Stimulated activated CD8-positive, alpha-beta memory T cell treated with anti-CD3 and anti-CD28 coated beads, Interleukin-2, amount 100 ng/mL, for 1 hour (primary cell): ENCODE results near the gene CPM.
"Not testable (repeated sequence)": the region's sequence is repeated elsewhere in the genome, so short reads cannot be mapped to it uniquely, and the experiment has no call there.

Experiments used
- DNase-seq, 2 donors: peaks; one replicate each; pipeline ENCODE4 v3.0.0-alpha.2; 2020; ENCODE audit warnings: low read depth in 2 of 2

Gene CPM

GRCh38 chr12:68878283-68878682, 54.7 kb downstream of the CPM start:
- no peak for DNase-seq

GRCh38 chr12:68877583-68877982, 55.4 kb downstream of the CPM start:
- DNase-seq, result no peak

GRCh38 chr12:68876461-68876860, 56.5 kb downstream of the CPM start:
- no peak for DNase-seq

DNA sequence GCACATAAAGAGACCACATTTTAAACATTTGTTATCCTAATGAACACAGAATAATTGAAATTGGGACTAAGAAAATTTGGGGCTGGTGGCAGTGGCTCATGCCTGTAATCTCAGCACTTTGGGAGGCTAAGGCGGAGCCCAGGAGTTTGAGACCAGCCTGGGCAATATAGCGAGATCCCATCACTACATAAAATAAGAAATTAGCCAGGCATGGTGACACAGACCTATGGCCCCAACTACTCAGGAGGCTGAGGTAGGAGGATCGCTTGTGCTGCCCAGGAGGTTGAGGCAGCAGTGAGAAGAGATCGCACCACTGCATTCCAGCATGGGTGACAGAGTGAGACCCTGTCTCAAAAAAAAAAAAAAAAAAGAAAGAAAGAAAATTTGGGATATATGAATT, 59.7 kb downstream of the CPM start:
- DNase-seq, result no peak

DNA sequence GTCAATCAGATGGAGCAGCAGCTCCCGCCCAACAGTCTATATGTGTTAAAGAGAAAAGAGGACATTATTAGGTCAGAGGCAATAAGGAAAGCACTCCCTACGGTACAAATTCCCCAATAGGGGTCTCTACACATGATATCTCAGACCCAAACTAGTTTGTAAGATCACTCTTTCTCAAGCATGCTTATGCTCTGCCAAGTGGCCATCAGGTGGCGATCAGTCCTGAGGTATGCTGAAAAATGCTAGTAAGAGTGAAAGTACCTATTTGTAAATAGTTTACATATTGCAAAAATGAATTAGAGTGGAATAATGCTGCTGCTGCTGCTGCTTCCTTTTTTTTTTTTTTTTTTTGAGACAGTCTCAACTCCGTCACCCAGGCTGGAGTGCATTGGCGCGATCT, 61.0 kb downstream of the CPM start:
- DNase-seq, result no peak

- DNase-seq, result no peak
Observed at GRCh38 chr12:68871396-68871795, 61.6 kb downstream of the CPM start.

DNA sequence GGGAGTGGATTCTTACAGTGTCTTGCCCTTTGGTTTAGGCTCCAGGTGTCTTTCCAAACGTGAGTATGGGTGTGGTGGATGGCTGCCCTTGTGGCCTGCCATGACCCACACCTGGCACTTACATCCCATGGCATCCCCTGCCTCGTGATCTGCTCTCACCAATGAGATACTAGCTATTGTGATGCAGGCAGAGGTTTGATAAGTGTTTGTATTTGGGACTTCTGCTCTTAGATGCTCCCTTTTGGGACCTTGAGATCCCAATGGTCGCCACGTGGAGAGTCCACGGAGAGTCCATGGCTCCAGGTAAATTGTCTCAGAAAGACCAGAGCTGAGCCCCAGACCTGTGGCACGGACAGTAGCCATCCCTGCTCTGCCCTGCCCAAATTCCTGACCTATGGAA, 62.5 kb downstream of the CPM start:
- no peak for DNase-seq

DNA sequence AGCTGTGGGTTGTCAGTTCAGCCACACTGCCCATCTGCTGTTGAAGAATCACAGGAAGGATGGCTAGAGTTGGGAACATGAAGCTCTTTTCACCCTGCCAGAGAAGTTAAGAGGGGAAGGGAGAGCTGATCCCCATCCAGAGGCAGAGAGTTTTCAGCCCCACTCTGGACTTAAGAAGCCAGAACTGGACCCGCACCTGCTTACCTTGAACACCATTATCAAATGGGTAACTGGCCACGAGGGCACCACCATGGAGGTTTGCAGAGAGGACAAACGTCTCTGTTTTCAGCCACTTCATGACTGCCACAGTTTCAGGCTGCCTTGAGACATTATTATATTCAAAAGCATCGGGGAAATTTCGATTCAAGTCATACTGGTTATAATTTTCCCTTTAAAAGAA, 63.0 kb downstream of the CPM start:
- no peak for DNase-seq

- DNase-seq, result no peak
Observed at GRCh38 chr12:68868043-68868790, 64.8 kb downstream of the CPM start.

DNA sequence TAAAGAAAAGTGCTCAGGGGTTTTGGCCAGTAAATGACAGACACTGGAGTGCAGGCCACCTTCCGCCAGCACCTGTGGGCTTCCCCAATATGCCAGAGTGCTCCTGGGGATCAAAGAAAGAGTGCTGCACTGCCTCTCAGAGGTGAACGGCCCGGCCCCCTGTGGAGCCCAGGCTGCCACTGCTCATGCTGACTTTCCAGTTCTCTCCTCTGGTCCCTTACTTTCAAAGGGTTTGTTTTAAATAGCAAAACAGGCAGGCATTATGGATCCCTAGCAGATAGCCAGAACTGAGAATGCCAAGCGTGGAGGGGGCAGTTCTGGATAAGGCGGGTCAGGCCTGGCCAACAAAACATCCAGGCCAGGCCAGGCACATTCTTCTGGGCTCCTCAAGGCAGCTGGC, 65.4 kb downstream of the CPM start:
- no peak for DNase-seq

DNA sequence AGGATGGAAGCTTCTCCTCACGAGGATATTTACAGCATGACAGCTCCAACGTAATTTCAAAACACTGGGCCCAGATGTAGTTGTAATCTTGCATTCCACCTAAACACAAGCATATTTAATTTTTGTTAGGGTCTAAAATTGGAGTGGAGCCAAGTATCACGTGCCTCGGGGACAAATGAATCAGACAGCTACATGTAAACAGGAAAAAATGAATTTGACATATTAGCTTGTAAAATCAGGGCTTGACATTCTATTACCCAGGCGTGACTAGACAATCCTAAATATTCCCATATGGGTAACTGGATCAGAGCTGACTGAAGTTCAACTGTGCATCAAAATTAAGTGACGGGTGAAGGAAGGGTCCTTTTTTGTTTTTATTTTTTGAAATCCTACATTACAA, 66.0 kb downstream of the CPM start:
- DNase-seq, result no peak

GRCh38 chr12:68865399-68866164, 67.4 kb downstream of the CPM start:
- DNase-seq, result no peak

DNA sequence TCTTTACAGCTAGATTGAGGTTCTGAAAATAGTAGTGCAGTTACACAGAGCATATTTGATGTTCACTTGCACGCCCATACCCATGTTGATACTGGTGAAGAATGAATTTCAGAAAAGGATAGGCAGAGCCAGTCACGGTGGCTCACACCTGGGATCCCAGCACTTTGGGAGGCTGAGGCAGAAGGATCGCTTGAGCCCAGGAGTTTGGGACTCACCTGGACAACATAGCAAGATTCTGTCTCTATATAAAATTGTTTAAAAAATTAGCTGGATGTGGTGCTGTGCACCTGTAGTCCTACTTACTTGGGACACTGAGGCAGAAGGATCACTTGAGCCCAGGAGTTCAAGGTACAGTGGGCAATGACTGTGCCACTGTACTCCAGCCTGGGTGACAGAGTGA, 68.4 kb downstream of the CPM start:
- no peak for DNase-seq

DNA sequence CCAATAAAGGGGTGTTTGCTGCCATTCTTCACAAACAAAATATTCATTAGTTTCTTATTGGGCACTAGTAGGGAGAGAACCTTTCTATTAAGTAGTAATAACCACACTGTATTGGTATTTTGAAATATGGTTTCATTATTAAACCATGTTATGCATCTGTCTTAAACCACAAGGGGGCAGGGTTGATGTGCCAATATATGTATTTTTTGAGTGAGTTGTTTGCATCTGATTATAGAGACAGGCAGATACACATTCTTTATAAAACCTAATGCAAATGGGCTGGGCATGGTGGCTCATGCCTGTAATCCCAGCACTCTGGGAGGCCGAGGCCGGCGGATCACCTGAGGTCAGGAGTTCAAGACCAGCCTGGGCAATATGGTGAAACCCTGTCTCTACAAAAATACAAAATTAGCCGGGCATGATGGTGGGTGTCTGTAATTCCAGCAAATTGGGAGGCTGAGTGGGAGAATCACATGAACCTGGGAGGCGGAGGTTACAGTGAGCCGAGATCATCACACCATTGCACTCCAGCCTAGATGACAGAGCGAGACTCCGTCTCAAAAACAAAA, 69.0 kb downstream of the CPM start:
- not testable (repeated sequence) for DNase-seq

DNA sequence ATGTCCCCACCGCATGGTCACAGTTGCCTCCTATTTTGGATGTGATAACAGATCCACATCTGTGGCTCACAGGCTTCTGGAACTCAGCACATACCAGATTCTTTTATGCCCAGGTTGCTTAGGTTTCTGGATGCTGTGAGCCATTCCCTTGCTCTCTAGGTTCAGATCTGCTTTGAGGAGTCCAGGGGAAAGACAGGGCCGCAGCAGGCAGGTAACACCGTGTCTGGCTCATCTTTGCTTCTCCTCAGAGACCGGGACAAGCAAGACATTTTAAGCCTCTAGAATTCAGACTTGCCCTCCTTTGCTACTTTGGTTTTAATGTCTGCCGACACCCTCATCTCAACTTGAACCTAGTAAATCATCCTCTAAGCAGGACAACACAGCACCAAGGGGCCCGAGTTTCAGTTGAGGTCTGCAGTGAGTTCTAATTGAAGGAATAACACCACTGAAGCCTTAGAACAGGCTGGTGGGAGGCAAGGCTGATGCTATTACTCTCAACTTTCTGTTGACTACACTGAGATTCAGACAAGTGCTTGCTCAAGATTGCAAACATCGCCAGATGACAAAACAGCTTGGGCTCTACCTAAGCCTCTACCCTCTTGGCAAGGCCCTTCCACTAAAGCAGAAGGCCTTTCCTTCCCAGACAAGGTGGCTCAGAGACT, 69.7 kb downstream of the CPM start:
- DNase-seq, result no peak

GRCh38 chr12:68861890-68862289, 71.1 kb downstream of the CPM start:
- DNase-seq, result no peak

GRCh38 chr12:68856510-68856909, 76.5 kb downstream of the CPM start:
- no peak for DNase-seq

GRCh38 chr12:68855771-68856170, 77.2 kb downstream of the CPM start:
- no peak for DNase-seq

DNA sequence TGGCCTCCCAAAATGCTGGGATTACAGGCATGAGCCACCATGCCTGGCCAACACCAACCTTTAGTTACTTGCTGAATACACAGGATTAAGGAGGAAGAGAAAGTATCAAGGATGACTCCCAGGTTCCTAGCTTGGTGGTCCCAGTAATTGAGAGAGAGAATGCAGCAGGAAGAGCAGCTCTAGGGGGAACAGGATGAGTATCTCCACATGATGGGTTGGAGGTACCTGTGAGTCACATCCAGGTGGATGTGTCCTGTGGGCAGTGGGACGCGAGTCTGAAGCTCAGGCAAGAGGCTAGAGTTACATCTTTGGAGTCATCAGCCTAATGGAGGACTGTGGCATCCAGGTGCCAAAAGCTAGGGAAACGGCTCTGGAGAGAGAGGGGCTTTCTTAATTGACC, 77.9 kb downstream of the CPM start:
- DNase-seq, result no peak

DNA sequence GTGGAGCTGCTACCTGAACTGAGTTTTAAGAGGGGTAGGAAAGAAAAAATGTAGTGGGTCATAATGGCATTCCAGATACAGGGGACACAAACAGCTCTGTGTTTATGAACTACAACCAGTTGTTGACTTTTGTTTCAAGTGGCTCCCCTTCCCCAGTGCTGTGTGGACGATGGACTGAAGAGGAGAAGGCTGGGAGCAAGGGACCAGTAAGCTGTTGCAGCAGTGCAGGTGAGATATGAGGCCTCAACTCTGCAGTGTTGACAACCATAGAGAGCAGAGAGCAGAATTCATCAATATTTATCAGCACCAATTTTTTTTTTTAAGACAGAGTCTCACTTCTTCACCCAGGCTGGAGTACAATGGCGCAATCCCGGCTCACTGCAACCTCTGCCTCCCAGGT, 78.4 kb downstream of the CPM start:
- DNase-seq, result no peak

DNA sequence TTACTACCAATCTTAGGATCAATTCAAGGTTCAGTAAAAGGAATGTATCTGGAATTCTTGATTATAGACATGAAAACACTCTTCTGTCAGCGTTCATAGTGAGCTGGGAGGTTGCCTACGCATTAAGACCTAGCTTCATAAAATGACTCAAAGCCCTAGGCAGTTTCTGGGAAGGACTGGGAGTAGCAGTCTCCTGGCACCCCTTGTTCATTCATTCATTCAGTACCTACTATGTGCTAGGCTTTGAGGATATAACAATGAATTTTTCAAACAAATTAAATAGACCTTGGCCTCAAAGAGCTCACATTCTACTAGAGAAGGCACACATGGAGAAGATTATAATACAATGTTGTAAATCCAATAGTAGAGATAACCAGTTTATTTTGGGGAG, 78.9 kb downstream of the CPM start:
- DNase-seq, result no peak

- DNase-seq, result no peak
Observed at GRCh38 chr12:68853396-68854077, 79.4 kb downstream of the CPM start.
